Tibial artery (tissue), 4 donors: ENCODE measurements around the gene PRKAG2.

Source experiments
- DNase-seq, 2 donors: peaks; one replicate each; pipeline ENCODE4 v3.0.0-alpha.2; 2019
- H3K27ac ChIP-seq, 2 donors: fragments of 200-600 bp; sonication (generic) in 1 of 2; 1 replicate in 1 of 2; 2 replicates in 1 of 2; pipeline ENCODE4 v1.5.1; 2018 to 2019; ENCODE audit warnings: mild to moderate bottlenecking in 1 of 2
- H3K27me3 ChIP-seq, 2 donors: fragments of 200-600 bp; sonication (generic) in 1 of 2; one replicate each; pipeline versions ENCODE4 v1.5.1 to v1.6.0; 2016 to 2019
- H3K36me3 ChIP-seq, 3 donors: fragments of 200-600 bp; sonication (generic) in 2 of 3; one replicate each; pipeline ENCODE4 v1.5.1; 2016 to 2019; ENCODE audit warnings: mild to moderate bottlenecking in 2 of 3
- H3K4me1 ChIP-seq, 4 donors: fragments of 200-600 bp; sonication (generic) in 2 of 4; 1 replicate in 3 of 4; 2 replicates in 1 of 4; pipeline ENCODE4 v1.5.1; 2016 to 2019
- H3K4me3 ChIP-seq, 2 donors: fragments of 200-600 bp; sonication (generic) in 1 of 2; 1 replicate in 1 of 2; 2 replicates in 1 of 2; pipeline ENCODE4 v1.5.1; 2018 to 2019; ENCODE audit warnings: mild to moderate bottlenecking in 2 of 2
- H3K9me3 ChIP-seq, 3 donors: fragments of 200-600 bp; sonication (generic) in 1 of 3; one replicate each; pipeline ENCODE4 v1.5.1; 2016 to 2019
- intact Hi-C: fragments of 100-400 bp; cut with DNase I; formaldehyde crosslinking; loops from one replicate; pipeline ENCODE4 v1.15.0; 2023; ENCODE audit warnings: low total_unique reads
- TF ChIP-seq, protein P1 (sequence below), 2 experiments: fragments of 200-600 bp in 1 of 2; fragments of 450-650 bp in 1 of 2; IDR thresholded peaks; one replicate each; pipeline ENCODE4 v1.5.1; 2017 to 2019; ENCODE audit warnings: antibody characterized with exemption in 2 of 2, mild to moderate bottlenecking in 1 of 2, moderate library complexity in 1 of 2

The PRKAG2 gene

GRCh38 chr7:151849879-151850260 lies 27.0 kb downstream of the PRKAG2 start:
- TF ChIP-seq, protein P1, sequence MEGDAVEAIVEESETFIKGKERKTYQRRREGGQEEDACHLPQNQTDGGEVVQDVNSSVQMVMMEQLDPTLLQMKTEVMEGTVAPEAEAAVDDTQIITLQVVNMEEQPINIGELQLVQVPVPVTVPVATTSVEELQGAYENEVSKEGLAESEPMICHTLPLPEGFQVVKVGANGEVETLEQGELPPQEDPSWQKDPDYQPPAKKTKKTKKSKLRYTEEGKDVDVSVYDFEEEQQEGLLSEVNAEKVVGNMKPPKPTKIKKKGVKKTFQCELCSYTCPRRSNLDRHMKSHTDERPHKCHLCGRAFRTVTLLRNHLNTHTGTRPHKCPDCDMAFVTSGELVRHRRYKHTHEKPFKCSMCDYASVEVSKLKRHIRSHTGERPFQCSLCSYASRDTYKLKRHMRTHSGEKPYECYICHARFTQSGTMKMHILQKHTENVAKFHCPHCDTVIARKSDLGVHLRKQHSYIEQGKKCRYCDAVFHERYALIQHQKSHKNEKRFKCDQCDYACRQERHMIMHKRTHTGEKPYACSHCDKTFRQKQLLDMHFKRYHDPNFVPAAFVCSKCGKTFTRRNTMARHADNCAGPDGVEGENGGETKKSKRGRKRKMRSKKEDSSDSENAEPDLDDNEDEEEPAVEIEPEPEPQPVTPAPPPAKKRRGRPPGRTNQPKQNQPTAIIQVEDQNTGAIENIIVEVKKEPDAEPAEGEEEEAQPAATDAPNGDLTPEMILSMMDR (IDR thresholded peaks at IDR 0.05), result no peak
- Histone ChIP-seq H3K27ac (no peak overlapping the region), H3K27me3 (no peaks in the 10 kb centered on the region), H3K4me1 (peaks cover 0 to 13% (median 0%) of the 10 kb centered on the region in 4 donors), H3K9me3 (no peaks in the 10 kb centered on the region), H3K36me3 (peaks cover 0 to 3% (median 0%) of the 10 kb centered on the region in 3 donors), H3K4me3 (no peak overlapping the region)
- no peak for DNase-seq
- intact Hi-C loops, result no loop called here

- peaks cover 0 to 13% (median 0%) of the 10 kb centered on the region in 4 donors for H3K4me1 ChIP-seq
- no peak overlapping the region for H3K4me3 ChIP-seq
- H3K9me3 ChIP-seq, result no peaks in the 10 kb centered on the region
- no peak overlapping the region for H3K27ac ChIP-seq
- intact Hi-C loops, result no loop called here
- TF ChIP-seq, protein P1 (IDR thresholded peaks at IDR 0.05), result no peak
- no peak for DNase-seq
- H3K36me3 ChIP-seq, result peaks cover 0 to 5% (median 0%) of the 10 kb centered on the region in 3 donors
- H3K27me3 ChIP-seq, result no peaks in the 10 kb centered on the region
These were observed 27.7 kb downstream of the PRKAG2 start for GRCh38 chr7:151849008-151849878.

GRCh38 chr7:151847681-151848081 lies 29.2 kb downstream of the PRKAG2 start:
- Histone ChIP-seq H3K9me3 (no peaks in the 10 kb centered on the region), H3K4me3 (no peak overlapping the region), H3K4me1 (peaks cover 0 to 13% (median 0%) of the 10 kb centered on the region in 4 donors), H3K36me3 (peaks cover 0 to 5% (median 0%) of the 10 kb centered on the region in 3 donors), H3K27ac (no peak overlapping the region), H3K27me3 (no peaks in the 10 kb centered on the region)
- TF ChIP-seq, protein P1 (IDR thresholded peaks at IDR 0.05), result no peak
- no peak for DNase-seq
- intact Hi-C loops, result no loop called here

DNA sequence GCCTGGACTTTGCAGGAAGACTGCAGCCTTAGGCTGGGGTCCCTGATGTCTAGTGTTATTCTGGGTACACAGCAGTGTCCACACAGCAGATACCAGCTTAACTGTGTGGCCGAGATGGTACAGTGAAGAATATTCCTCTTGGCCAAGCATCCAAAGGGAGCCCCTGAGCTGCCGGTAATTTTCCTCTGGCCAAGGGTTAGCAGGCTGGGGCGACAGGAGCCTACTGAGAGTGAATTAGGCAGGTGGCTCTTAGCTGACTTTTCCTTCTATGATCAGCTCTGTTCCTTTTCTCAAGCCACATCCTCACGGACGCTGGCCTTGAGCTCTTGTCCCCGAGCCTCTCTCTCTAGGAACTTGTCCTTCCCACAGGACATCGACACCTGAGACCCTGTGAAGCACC lies 29.8 kb downstream of the PRKAG2 start:
- Histone ChIP-seq H3K4me3 (no peak overlapping the region), H3K9me3 (no peaks in the 10 kb centered on the region), H3K27me3 (no peaks in the 10 kb centered on the region), H3K4me1 (peaks cover 0 to 11% (median 0%) of the 10 kb centered on the region in 4 donors), H3K27ac (no peak overlapping the region), H3K36me3 (peaks cover 0 to 5% (median 0%) of the 10 kb centered on the region in 3 donors)
- intact Hi-C loops, result no loop called here
- no peak for DNase-seq
- TF ChIP-seq, protein P1 (IDR thresholded peaks at IDR 0.05), result no peak

DNA sequence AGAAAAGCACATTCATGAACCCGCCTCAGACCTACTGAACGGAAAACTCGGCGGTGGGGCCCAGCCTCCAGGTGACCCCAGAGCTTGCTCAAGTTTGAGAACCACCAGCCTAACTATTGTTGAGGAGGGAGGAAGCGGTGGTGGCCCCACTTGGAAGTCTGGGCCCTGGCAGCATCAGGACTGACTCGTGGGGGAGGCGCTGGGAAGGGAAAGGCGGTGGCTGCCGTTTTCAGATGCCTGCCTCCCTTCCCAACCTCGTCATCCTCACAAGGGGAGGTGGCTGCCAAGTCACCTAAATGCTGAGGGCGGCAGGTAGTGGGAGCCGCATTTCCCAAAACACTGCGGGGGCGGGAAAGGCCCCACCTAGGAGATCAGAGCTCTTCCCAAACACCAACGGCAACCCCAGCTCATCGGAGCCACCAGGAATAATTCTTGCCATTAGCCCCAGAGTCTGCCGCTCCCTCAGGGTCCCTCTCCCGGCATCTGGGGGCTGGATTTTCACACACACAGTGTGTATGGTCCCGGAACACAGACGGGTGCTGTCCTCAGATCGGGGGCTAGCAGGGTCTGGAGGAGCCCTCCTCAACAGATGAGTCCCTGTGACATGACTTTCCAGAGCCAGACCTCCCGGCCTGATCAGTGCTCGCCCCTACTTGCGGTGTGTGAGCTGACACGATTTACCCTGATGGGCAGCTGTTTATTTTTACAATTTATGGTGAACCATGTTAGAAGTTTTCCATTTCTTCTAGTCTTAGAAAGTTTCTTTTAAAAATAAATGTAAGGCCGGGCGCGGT lies 31.3 kb downstream of the PRKAG2 start:
- intact Hi-C loops, result no loop called here
- TF ChIP-seq, protein P1 (IDR thresholded peaks at IDR 0.05), result no peak
- H3K27ac ChIP-seq, result no peak overlapping the region

More for the DNA sequence above, 31.3 kb downstream of the PRKAG2 start:
- H3K4me3 ChIP-seq, result no peak overlapping the region
- H3K27me3 ChIP-seq, result no peaks in the 10 kb centered on the region
- H3K36me3 ChIP-seq, result peaks cover 0 to 5% (median 0%) of the 10 kb centered on the region in 3 donors
- no peak for DNase-seq
- H3K9me3 ChIP-seq, result no peaks in the 10 kb centered on the region
- H3K4me1 ChIP-seq, result peaks cover 0 to 2% (median 0%) of the 10 kb centered on the region in 4 donors
